GM12878 (cell line): ENCODE results near the gene GMDS. TPM values are rescaled to one million over a fixed set of nuclear protein-coding genes. Genes with fewer than 3 reads are reported as not detected.

ENCODE experiments used
- ATAC-seq: fragments of 200-7000 bp; cut with Tn5 transposase; 3 replicates; pipeline ENCODE4 v1.9.1; 2020; ENCODE audit warnings: mild to moderate bottlenecking, moderate library complexity
- BruUV-seq: library from RNA; stranded (reverse); fragments of 400-500 nt; replicated peaks from 2 replicates; lab custom pipeline; 2021; lab: Mats Ljungman, UMichigan
- CTCF ChIA-PET: fragments of 300-600 bp; sonication (Branson Sonifier 250); formaldehyde crosslinking; extraction: SDS; loops from one replicate; lab custom pipeline; 2021; ENCODE audit warnings: inconsistent platforms; lab: Yijun Ruan, JAX
- POLR2A ChIA-PET: fragments of 350-600 bp; formaldehyde crosslinking; extraction: SDS; loops from one replicate; lab custom pipeline; 2021; ENCODE audit warnings: inconsistent platforms; lab: Charles Lee
- RAD21 ChIA-PET: fragments of 300-600 bp; sonication (Branson Sonifier 250); formaldehyde crosslinking; loops from one replicate; lab custom pipeline; 2023; ENCODE audit warnings: antibody characterized with exemption; ENCODE audit not compliant: unreplicated experiment; lab: Charles Lee
- SMC1A ChIA-PET: fragments of 300-600 bp; sonication (Branson Sonifier 250); formaldehyde crosslinking; loops from one replicate; lab custom pipeline; 2023; ENCODE audit not compliant: unreplicated experiment, uncharacterized antibody; lab: Charles Lee
- DNase-seq: peaks from one replicate; pipeline ENCODE4 v3.0.0-alpha.2; 2011; ENCODE audit warnings: low read depth, low spot score
- FAIRE-seq: peaks from 3 replicates; lab custom pipeline; 2011; peaks lifted over from hg19 to GRCh38; lab: Jason Lieb, UNC
- H2AFZ ChIP-seq: 2 replicates; pipeline ENCODE4 v1.6.0; 2011; ENCODE audit warnings: low read depth, low read length, control low read depth; ENCODE audit not compliant: control insufficient read depth
- H3K27ac ChIP-seq: 2 replicates; pipeline ENCODE4 v1.5.1; 2011; ENCODE audit warnings: control low read depth; ENCODE audit not compliant: control insufficient read depth, insufficient read depth
- H3K27me3 ChIP-seq, 2 experiments: replicated peaks in 1 of 2; 2 replicates each; pipeline versions ENCODE4 v1.6.0 to v1.6.1; 2011; ENCODE audit warnings: low read length in 1 of 2; ENCODE audit not compliant: control insufficient read depth in 2 of 2, insufficient read depth in 2 of 2
- H3K36me3 ChIP-seq, 2 experiments: 2 replicates each; pipeline ENCODE4 v1.5.1; 2011; ENCODE audit warnings: low read length in 1 of 2; ENCODE audit not compliant: control insufficient read depth in 2 of 2, insufficient read depth in 2 of 2
- H3K4me1 ChIP-seq: 2 replicates; pipeline ENCODE4 v1.6.1; 2011; ENCODE audit warnings: mild to moderate bottlenecking, low read length, moderate library complexity, mixed read lengths; ENCODE audit not compliant: control insufficient read depth, insufficient read depth
- H3K4me2 ChIP-seq: 2 replicates; pipeline ENCODE4 v1.6.0; 2011; ENCODE audit warnings: control low read depth; ENCODE audit not compliant: control insufficient read depth, insufficient read depth
- H3K4me3 ChIP-seq: fragments of 200-600 bp; sonication (generic); 2 replicates; pipeline ENCODE4 v1.5.1; 2016
- H3K79me2 ChIP-seq: 2 replicates; pipeline ENCODE4 v1.6.0; 2011; ENCODE audit warnings: low read length; ENCODE audit not compliant: control insufficient read depth, insufficient read depth
- H3K9ac ChIP-seq: 2 replicates; pipeline ENCODE4 v1.8.0; 2011; ENCODE audit warnings: low read length, control low read depth, mixed read lengths; ENCODE audit not compliant: control insufficient read depth, insufficient read depth
- H3K9me3 ChIP-seq: replicated peaks from 3 replicates; pipeline ENCODE4 v1.5.1; 2011; ENCODE audit warnings: mild to moderate bottlenecking, low read length; ENCODE audit not compliant: control insufficient read depth, insufficient read depth
- H4K20me1 ChIP-seq: 2 replicates; pipeline ENCODE4 v1.6.0; 2011; ENCODE audit not compliant: control insufficient read depth, insufficient read depth
- EGR1 ChIP-seq, 2 experiments: IDR thresholded peaks; 1 replicate in 1 of 2; 2 replicates in 1 of 2; pipeline ENCODE4 v1.6.1; 2011 to 2012; ENCODE audit warnings: low read depth in 2 of 2, low read length in 2 of 2, borderline replicate concordance in 1 of 2, mild to moderate bottlenecking in 1 of 2, moderate library complexity in 1 of 2
- ELK1 ChIP-seq: IDR thresholded peaks from 2 replicates; pipeline ENCODE4 v1.6.1; 2012; ENCODE audit warnings: low read depth, low read length, improper control_type of control experiment
- JUNB ChIP-seq: IDR thresholded peaks from 2 replicates; pipeline ENCODE4 v1.6.1; 2016; ENCODE audit warnings: antibody characterized with exemption, mild to moderate bottlenecking
- NFYB ChIP-seq: IDR thresholded peaks from 2 replicates; pipeline ENCODE4 v1.6.1; 2011; ENCODE audit warnings: low read depth, mild to moderate bottlenecking, low read length, improper control_type of control experiment, moderate library complexity; ENCODE audit not compliant: insufficient read depth
- PAX5 ChIP-seq: IDR thresholded peaks from 2 replicates; pipeline ENCODE4 v1.6.1; 2011; ENCODE audit warnings: low read depth, low read length, borderline replicate concordance
- RAD21 ChIP-seq: IDR thresholded peaks from 2 replicates; pipeline ENCODE4 v1.6.1; 2011; ENCODE audit warnings: mild to moderate bottlenecking, low read depth, low read length, moderate library complexity; ENCODE audit not compliant: insufficient read depth
- RBBP5 ChIP-seq: fragments of 200-600 bp; sonication (generic); conservative IDR thresholded peaks from 2 replicates; pipeline ENCODE4 v1.6.1; 2016
- REST ChIP-seq: IDR thresholded peaks from 2 replicates; pipeline ENCODE4 v1.6.1; 2012; ENCODE audit warnings: mild to moderate bottlenecking, low read depth, low read length
- YY1 ChIP-seq: IDR thresholded peaks from 2 replicates; pipeline ENCODE4 v1.6.1; 2011; ENCODE audit warnings: low read depth, mild to moderate bottlenecking, low read length
- ZNF274 ChIP-seq: IDR thresholded peaks from one replicate; pipeline ENCODE4 v1.8.0; 2011; ENCODE audit not compliant: insufficient read length, insufficient read depth
- WGBS: methylation state at CpG from one replicate; pipeline ENCODE4 v1.1.6; 2016; ENCODE audit warnings: low lambda C conversion rate; ENCODE audit not compliant: insufficient replicate concordance, insufficient coverage; ENCODE audit errors: missing lambda C conversion rate; 5-methylcytosine and 5-hydroxymethylcytosine counted together
- in situ Hi-C: fragments of 300-500 bp; cut with MboI; formaldehyde crosslinking; loops from 9 replicates; pipeline ENCODE4 v1.14.3; 2018; ENCODE audit warnings: mixed read lengths
- intact Hi-C: fragments of 100-400 bp; cut with micrococcal nuclease; formaldehyde crosslinking; loops from one replicate; pipeline ENCODE4 v1.14.2; 2022; ENCODE audit not compliant: unreplicated experiment
- polyA plus RNA-seq, 11 experiments: library from polyadenylated mRNA; depleted of rRNA in 4 of 11; unstranded in 6 of 11; stranded (reverse) in 5 of 11; fragments of >200 nt; fragmentation: Nextera tagmentation in 4 of 11; fragmentation: Illumina TruSeq in 1 of 11; extraction: Ambion mirVana in 4 of 11; extraction: Trizol in 1 of 11; gene quantifications; 1 replicate in 1 of 11; 2 replicates in 10 of 11; pipeline versions ENCODE4 v1.2.1 to v1.2.3, GENCODE V29; 2011 to 2016; ENCODE audit warnings: inconsistent platforms in 2 of 11, missing spikeins in 2 of 11, low read depth in 1 of 11
- total RNA-seq, 4 experiments: library from RNA; depleted of rRNA in 3 of 4; stranded (reverse); fragments of >200 nt in 3 of 4; fragmentation: Illumina TruSeq in 1 of 4; extraction: Trizol in 1 of 4; gene quantifications; 2 replicates each; pipeline versions ENCODE4 v1.2.1 to v1.2.3, GENCODE V29; 2013 to 2021
- TF ChIP-seq, protein P1 (sequence below): fragments of 450-650 bp; formaldehyde crosslinking; IDR thresholded peaks from 2 replicates; pipeline ENCODE4 v1.5.0; 2022; ENCODE audit warnings: mild to moderate bottlenecking, missing genetic modification characterization

Gene GMDS
- total and polyA plus RNA-seq, 10 of the 15 experiments (the other 5 are each of a cell fraction or from before 2014, with no cell fraction given), result 0.61 to 53.8 (median 29.3) TPM

DNA sequence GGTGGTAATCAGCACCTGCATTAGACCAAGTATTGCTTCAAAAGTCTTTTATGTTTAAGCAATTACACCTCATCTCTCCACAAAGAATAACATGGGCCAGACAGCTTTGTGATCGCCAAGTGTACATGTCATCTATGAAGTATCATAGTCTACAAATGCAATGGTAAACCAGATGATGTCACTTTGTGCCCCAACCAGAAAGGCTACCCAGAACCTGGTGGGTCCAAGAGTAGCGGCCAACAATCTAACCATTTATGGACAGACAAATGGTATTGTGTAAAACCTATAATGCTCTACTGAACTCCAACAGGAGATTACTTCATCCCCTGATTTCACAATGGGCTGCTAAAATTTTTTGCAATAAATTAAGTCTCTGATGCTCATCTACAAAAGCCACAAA is 295.9 kb downstream of the GMDS start:
- WGBS, result 100% methylated on average over 2 of the region's 2 CpGs
- SMC1A ChIA-PET, result interaction anchor here (0.9 to 1.1 kb wide), 2 partner anchors 9 to 357 kb away, joined by 3 read pairs; no protein-coding TSS in a partner anchor
- in situ Hi-C loops, result no loop called here

More for the DNA sequence above, 295.9 kb downstream of the GMDS start:
- POLR2A ChIA-PET, result no interaction called here
- H3K27me3 ChIP-seq, result no peaks in the 10 kb centered on the region
- TF ChIP-seq PAX5 (no peak), NFYB (no peak), ZNF274 (no peak), REST (no peak), YY1 (no peak), RAD21 (no peak), JUNB (no peak), RBBP5 (no peak), EGR1 (IDR thresholded peaks at IDR 0.05; ENCODE audit: borderline replicate concordance in 1 of 2, low read depth in 2 of 2, low read length in 2 of 2) (no peak), ELK1 (no peak)
- TF ChIP-seq, protein P1, sequence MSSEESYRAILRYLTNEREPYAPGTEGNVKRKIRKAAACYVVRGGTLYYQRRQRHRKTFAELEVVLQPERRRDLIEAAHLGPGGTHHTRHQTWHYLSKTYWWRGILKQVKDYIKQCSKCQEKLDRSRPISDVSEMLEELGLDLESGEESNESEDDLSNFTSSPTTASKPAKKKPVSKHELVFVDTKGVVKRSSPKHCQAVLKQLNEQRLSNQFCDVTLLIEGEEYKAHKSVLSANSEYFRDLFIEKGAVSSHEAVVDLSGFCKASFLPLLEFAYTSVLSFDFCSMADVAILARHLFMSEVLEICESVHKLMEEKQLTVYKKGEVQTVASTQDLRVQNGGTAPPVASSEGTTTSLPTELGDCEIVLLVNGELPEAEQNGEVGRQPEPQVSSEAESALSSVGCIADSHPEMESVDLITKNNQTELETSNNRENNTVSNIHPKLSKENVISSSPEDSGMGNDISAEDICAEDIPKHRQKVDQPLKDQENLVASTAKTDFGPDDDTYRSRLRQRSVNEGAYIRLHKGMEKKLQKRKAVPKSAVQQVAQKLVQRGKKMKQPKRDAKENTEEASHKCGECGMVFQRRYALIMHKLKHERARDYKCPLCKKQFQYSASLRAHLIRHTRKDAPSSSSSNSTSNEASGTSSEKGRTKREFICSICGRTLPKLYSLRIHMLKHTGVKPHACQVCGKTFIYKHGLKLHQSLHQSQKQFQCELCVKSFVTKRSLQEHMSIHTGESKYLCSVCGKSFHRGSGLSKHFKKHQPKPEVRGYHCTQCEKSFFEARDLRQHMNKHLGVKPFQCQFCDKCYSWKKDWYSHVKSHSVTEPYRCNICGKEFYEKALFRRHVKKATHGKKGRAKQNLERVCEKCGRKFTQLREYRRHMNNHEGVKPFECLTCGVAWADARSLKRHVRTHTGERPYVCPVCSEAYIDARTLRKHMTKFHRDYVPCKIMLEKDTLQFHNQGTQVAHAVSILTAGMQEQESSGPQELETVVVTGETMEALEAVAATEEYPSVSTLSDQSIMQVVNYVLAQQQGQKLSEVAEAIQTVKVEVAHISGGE (CRISPR knock-in tag), result no peak
- H3K36me3 ChIP-seq, result no peaks in the 10 kb centered on the region
- ATAC-seq (no peak), FAIRE-seq (no peak), DNase-seq (no peak)
- no peak overlapping the region for H3K9ac ChIP-seq
- H3K27ac ChIP-seq, result no peak overlapping the region
- no peaks in the 10 kb centered on the region for H3K9me3 ChIP-seq
- no peak overlapping the region for H3K4me3 ChIP-seq
- no peak overlapping the region for H3K4me2 ChIP-seq
- RAD21 ChIA-PET, result no interaction called here
- no peaks in the 10 kb centered on the region for H3K4me1 ChIP-seq
- intact Hi-C loops, result no loop called here
- H2AFZ ChIP-seq, result no peak overlapping the region
- no peaks in the 10 kb centered on the region for H3K79me2 ChIP-seq
- CTCF ChIA-PET, result no interaction called here
- H4K20me1 ChIP-seq, result no peaks in the 10 kb centered on the region
- no TSS peak for BruUV-seq
